Activated effector memory CD4-positive, alpha-beta T cell treated with anti-CD3 and anti-CD28 coated beads, Interleukin-2, amount 50 U/mL, for 16 hours (primary cell): Measurements from ENCODE around the gene ZNF641.
A peak's percentile ranks its signal among the peaks of the same experiment; 100 is the strongest.
"Not testable (repeated sequence)": the region's sequence is repeated elsewhere in the genome, so short reads cannot be mapped to it uniquely, and the experiment has no call there.

Experiments
- DNase-seq: peaks from one replicate; pipeline ENCODE4 v3.0.0-alpha.2; 2020

Gene ZNF641

DNA sequence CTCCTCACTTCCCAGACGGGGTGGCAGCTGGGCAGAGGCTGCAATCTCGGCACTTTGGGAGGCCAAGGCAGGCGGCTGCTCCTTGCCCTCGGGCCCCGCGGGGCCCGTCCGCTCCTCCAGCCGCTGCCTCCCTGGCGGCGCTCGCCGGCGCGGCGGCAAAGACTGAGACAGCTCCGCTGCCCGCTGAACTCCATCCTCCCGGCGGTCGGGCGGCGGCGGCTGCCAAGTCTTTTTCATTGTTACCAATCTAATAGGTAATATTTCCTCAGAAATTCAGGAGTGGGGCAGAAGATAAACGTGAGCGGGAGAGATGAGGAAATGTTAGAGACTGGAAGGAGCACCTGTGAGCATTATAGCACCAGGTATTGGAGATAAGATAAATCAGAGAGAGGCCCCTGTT is 17.0 kb downstream of the ZNF641 start:
- DNase-seq, result not testable (repeated sequence)

- DNase-seq, result no peak
Measured at GRCh38 chr12:48331399-48331798, 19.3 kb downstream of the ZNF641 start.

- no peak for DNase-seq
Measured at GRCh38 chr12:48329199-48329939, 21.4 kb downstream of the ZNF641 start.

DNA sequence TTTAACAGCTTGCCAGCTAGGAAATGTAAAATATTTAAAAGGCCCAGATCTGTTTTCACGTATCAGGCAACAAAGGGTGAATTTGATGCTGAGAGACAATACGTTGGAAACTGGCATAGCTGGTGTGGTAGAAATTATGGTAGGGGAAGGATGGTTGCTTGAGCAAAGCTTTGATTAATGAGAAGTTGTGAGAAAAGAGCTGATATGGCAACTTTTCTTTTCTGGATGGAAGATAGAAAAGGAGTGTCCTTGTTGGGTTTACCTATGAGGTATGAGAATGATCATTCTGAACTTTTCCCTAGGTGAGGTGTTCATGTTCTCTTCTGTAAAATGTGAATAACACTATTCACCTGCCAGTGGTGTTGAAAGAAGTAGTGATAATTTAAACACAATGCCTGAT is 34.2 kb downstream of the ZNF641 start:
- no peak for DNase-seq

DNA sequence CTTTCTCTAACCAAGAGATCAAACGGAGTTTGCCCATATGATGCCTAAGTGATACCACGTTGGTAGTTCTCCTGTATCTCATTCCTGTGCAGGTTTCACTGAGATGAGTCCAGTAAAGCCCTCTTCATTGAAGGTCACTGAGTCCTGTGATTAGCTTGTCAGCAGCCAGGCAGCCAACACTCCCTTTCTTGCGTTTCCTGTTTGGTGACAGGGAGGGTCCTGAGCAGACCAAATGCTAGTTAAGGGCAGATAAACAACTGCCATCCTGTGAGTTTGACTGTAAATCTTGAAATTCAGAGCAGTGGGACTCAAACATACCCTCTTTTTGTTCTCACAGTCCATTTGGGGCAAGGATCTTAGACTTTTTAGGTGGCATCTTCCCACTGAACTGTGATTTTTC is 39.4 kb downstream of the ZNF641 start:
- DNase-seq, result no peak

GRCh38 chr12:48307269-48307668 is 43.5 kb downstream of the ZNF641 start:
- no peak for DNase-seq

GRCh38 chr12:48305190-48305589 is 45.5 kb downstream of the ZNF641 start:
- no peak for DNase-seq

GRCh38 chr12:48302161-48302911 is 48.4 kb downstream of the ZNF641 start:
- no peak for DNase-seq

DNA sequence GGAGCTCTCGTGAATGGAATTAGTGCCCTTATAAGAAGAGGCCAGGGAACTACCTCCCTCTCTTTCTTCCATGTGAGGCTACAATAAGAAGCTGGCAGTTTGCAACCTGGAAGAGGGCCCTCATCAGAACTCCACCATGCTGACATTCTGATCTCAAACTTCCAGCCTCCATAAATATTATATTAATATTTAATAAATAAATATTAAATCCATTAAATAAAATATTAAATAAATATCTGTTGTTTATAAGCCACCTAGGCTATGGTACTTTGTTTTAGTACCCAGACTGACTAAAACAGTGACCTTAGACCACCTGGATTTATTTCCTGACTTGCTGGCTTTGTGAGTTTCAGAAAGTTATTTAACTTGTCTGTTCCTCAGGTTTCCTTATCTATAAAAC is 49.9 kb downstream of the ZNF641 start:
- DNase-seq, result no peak

DNA sequence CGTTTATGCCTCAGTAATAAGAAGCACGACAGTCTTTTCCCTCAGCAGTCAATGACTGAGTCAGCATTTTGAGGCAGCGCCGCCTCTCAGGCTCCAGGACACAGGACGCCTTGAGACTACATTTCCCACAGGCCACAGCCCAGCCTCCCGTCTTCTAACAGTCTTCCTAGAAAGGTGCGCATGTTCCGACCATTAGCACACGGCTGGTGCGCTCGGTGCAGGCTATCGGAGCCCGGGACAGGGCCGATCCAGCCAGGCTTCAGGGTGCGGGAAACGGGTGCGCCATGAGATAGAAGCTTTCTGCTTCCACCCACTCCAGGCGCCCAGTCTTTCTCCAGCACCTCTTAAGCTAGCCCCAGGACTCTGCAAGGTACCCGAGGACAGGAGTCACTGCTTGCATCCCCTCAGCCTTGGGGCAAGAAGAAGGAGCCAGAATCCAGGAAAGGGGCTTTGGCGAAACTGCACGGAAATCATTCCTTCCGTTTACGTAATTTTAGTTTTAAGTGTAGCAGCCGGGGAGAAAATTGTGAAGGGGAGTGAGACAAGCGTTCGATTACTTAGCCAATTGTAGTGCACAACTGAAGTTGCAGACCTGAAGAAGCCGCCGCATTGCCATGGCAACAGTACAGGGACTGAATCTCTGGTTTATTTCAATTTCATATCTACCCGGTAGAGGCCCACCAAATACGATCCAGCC is 54.0 kb downstream of the ZNF641 start:
- peak; percentile 67 for DNase-seq

DNA sequence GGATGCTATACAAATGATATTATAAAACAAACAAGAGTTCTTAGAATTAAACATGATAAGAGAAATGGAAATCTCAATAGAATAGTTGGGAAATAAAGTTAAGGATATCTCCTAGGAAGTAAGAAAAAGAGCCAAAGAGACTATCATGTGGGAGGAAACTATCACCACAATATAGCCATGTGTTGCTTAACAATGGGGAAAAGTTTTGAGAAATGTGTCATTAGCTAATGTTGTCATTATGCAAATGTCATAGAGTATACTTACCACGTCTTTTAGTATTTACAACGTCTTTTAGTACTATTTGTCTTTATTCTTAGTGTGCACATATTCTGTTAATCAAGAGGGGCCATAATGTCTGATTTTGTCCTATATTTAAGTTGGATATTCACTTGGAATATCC is 58.7 kb downstream of the ZNF641 start:
- no peak for DNase-seq

GRCh38 chr12:48291511-48291910 is 59.2 kb downstream of the ZNF641 start:
- no peak for DNase-seq

GRCh38 chr12:48288387-48289268 is 62.1 kb downstream of the ZNF641 start:
- no peak for DNase-seq
